LNCaP clone FGC (cell line): Measurements from ENCODE around the gene CYBC1.
"Not testable (repeated sequence)": the region's sequence is repeated elsewhere in the genome, so short reads cannot be mapped to it uniquely, and the experiment has no call there.

Experiments
- DNase-seq: peaks from one replicate; pipeline ENCODE4 v3.0.0-alpha.2; 2011; ENCODE audit warnings: low read depth
- H3K4me3 ChIP-seq: 2 replicates; pipeline ENCODE4 v1.5.1; 2011; ENCODE audit warnings: mild to moderate bottlenecking, low read depth, low read length, control low read depth
- CTCF ChIP-seq: IDR thresholded peaks from 2 replicates; pipeline ENCODE4 v1.5.1; 2012; ENCODE audit warnings: mild to moderate bottlenecking; ENCODE audit not compliant: control insufficient read depth, insufficient read depth; ENCODE audit errors: extremely low read depth

The CYBC1 gene

GRCh38 chr17:82412535-82413520 lies 37.7 kb downstream of the CYBC1 start:
- DNase-seq = no peak
- no peak overlapping the region for H3K4me3 ChIP-seq
- TF ChIP-seq CTCF = no peak

GRCh38 chr17:82412081-82412480 lies 38.5 kb downstream of the CYBC1 start:
- H3K4me3 ChIP-seq, DNase-seq: not testable (repeated sequence)

- H3K4me3 ChIP-seq = no peak overlapping the region
- DNase-seq = no peak
Observed at GRCh38 chr17:82411396-82412053, 39.0 kb downstream of the CYBC1 start.

GRCh38 chr17:82410014-82410716 lies 40.4 kb downstream of the CYBC1 start:
- H3K4me3 ChIP-seq = no peak overlapping the region
- no peak for DNase-seq
- no peak for TF ChIP-seq CTCF

More at GRCh38 chr17:82411396-82412053, 39.0 kb downstream of the CYBC1 start:
- no peak for TF ChIP-seq CTCF

- DNase-seq = no peak
- no peak overlapping the region for H3K4me3 ChIP-seq
- TF ChIP-seq CTCF = no peak
Observed at GRCh38 chr17:82408938-82409318, 41.6 kb downstream of the CYBC1 start.

GRCh38 chr17:82408288-82408937 lies 42.1 kb downstream of the CYBC1 start:
- no peak overlapping the region for H3K4me3 ChIP-seq
- TF ChIP-seq CTCF = no peak
- no peak for DNase-seq

GRCh38 chr17:82407255-82407654 lies 43.3 kb downstream of the CYBC1 start:
- no peak for DNase-seq
- H3K4me3 ChIP-seq = no peak overlapping the region
- TF ChIP-seq CTCF = no peak
